ENCODE data around the gene JADE2.

DNA sequence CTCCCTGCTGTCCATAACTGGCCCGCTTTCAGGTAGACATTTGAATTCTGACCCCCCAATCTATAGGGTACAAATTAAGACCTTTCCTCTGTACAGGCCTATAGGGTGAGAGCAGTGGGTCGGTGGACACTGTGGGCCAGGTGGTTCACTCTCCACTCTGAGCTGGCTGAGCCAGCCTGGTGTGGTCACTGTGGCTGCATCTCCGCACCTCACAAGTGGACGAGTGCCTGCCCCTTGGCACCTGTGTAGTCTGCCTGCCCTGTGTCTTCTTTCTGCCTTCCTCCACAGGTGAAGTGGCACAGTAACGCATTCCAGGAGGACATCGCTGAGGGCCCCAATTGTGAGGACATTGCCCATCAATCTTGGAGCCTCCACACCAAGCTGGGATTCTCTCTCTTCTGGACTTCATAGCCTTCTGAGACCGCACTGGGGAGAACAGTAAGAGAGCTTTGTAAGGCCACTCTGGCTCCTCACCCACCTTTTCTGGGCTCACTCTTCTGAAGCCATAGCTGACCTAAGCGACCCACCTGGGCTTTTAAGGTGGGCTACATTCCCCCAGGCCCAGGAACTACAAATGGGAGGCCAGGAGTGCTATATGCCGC is 33.5 kb upstream of the JADE2 start:
- TF ChIP-seq, protein P1, sequence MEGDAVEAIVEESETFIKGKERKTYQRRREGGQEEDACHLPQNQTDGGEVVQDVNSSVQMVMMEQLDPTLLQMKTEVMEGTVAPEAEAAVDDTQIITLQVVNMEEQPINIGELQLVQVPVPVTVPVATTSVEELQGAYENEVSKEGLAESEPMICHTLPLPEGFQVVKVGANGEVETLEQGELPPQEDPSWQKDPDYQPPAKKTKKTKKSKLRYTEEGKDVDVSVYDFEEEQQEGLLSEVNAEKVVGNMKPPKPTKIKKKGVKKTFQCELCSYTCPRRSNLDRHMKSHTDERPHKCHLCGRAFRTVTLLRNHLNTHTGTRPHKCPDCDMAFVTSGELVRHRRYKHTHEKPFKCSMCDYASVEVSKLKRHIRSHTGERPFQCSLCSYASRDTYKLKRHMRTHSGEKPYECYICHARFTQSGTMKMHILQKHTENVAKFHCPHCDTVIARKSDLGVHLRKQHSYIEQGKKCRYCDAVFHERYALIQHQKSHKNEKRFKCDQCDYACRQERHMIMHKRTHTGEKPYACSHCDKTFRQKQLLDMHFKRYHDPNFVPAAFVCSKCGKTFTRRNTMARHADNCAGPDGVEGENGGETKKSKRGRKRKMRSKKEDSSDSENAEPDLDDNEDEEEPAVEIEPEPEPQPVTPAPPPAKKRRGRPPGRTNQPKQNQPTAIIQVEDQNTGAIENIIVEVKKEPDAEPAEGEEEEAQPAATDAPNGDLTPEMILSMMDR (conservative IDR thresholded peaks at IDR 0.05; ENCODE audit: low read length): no peak
- no peak for TF ChIP-seq EZH2phosphoT487 (IDR thresholded peaks at IDR 0.05; ENCODE audit: borderline replicate concordance, low read depth, low read length)

Measured in OCI-LY7 (cell line).